HG03565 (cell line): ENCODE results near the gene ATG16L2.
A peak's percentile ranks its signal among the peaks of the same experiment; 100 is the strongest.
"Not testable (repeated sequence)": the region's sequence is repeated elsewhere in the genome, so short reads cannot be mapped to it uniquely, and the experiment has no call there.

Source experiments
- ATAC-seq: cut with Tn5 transposase; IDR thresholded peaks from one replicate; pipeline ENCODE4 v1.9.1; 2021; ENCODE audit warnings: mild to moderate bottlenecking, moderate library complexity; ENCODE audit not compliant: unreplicated experiment

The ATG16L2 gene

DNA sequence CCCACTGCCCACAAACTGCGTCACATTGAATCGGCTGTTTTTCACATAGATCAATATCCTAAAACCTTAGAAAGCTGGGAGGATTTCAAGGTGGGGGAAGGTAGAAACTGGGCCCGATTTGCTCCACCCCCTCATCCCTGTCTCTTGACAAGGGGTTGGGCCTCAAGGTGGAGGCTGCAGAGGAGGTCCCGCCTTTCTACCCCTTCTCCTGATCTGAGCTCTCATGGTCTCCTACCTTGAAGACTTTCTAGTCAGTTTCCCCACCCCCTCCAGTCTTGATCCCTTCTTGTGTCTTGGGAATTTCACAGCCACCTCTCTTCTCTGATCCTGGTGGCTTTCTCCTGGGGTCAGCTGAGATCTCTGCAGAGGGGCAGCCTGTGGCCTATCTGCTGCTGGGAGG, 15.8 kb upstream of the ATG16L2 start:
- ATAC-seq = no peak

DNA sequence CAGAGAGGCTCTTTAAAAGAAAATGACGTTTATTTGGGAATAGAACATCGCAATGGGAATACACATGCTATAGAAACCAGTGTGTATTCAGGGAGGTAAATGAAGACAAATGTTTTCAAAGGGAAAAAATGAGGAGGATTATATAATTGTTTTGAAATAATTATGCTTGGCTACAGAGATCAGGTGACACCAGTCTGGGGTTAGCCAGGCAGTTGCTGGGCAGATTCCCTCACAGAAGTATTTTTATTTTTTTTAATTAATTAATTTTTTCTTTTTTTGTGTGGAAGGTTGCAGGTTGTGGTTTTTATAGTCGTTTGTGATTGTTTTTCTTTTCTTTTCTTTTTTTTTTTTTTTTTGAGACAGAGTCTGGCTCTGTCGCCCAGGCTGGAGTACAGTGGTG, 14.8 kb upstream of the ATG16L2 start:
- no peak for ATAC-seq

DNA sequence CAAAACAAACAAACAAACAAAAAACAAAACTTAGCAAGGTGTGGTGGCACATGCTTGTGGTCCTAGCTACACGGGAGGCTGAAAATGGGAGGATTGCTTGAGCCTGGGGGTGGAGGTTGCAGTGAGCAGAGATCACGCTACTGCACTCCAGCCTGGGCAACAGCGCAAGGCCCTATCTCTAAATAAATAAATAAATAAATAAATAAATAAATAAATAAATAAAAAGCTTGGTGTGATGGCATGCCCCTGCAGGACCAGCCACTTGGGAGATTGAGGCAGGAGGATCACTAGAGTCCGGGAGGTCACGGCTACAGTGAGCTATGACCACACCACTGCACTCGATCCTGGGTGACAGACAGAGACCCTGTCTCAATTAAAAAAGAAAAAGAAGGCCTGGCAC, 11.4 kb upstream of the ATG16L2 start:
- ATAC-seq = no peak

DNA sequence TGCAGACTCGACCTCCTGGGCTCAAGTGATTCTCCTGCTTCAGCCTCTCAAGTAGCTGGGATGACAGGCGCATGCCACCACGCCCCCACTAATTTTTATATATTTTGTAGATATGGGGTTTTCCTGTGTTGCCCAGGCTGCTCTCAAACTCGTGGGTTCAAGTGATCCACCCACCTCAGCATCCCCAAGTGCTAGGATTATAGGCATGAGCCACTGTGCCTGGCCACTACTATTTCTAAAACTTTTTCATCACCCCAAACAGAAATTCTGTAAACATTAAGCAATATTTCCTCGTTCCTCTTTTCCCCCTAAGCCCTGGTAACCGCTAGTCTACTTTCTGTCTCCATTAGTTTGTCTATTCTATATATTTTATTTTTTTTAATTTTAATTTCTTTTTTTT, 9.0 kb upstream of the ATG16L2 start:
- ATAC-seq = no peak

DNA sequence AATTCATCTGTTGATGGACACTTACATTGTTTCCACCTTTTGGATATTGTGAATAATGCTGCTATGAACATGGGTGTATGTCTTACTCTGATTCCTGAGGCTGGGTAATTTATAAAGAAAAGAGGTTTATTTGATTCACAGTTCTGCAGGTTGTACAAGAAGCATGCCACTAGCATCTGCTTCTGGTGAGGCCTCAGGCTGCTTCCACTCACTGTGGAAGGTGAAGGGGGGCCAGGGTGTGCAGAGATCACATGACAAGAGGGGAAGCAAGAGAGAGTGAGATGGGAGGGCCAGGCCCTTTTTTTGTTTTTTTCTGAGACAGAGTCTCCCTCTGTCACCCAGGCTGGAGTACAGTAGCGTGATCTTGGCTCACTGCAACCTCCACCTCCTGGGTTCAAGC, 7.8 kb upstream of the ATG16L2 start:
- ATAC-seq = not testable (repeated sequence)

DNA sequence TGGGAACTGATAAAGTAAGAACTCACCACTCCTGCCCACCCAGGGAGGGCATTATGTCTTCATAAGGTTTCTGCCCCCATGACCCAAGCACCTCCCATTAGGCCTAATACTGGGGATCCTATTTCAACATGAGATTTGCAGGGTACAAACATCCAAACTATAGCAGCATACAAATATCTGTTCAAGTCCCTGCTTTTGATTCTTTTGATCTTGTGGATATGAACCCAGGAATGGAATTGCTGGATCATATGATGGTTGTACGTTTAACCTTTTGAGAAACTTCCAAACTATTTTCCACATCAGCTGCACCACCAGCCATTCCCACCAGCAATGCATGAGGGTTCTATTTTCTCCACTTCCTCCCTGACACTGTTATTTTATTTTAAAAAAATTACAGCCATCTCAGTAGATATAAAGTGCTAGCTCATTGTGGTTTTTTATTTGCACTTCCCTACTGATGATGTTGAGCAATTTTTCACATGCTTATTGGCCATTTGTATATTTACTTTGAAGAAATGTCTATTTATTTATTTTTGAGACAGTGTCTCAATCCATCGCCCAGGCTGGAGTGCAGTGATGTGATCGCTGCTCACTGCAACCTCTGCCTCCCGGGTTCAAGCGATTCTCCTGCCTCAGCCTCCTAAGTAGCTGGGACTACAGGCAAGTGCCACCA, 7.1 kb upstream of the ATG16L2 start:
- no peak for ATAC-seq

DNA sequence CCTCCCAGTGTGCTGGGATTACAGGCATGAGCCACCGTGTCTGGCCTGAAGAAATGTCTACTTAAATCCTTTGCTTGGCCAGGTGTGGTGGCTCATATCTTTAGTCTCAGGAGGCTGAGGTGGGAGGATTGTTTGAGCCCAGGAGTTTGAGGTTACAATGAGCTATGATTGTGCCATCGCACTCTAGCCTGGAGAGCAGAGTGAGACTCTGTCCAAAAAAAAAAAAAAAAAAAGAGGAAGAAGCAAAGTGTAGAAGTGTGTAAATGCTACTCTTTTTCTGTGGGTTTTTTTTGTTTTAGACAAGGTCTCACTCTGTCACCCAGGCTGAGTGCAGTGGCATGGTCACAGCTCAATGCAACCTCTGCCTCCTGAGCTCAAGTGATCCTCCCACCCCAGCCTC, 6.4 kb upstream of the ATG16L2 start:
- ATAC-seq = no peak

DNA sequence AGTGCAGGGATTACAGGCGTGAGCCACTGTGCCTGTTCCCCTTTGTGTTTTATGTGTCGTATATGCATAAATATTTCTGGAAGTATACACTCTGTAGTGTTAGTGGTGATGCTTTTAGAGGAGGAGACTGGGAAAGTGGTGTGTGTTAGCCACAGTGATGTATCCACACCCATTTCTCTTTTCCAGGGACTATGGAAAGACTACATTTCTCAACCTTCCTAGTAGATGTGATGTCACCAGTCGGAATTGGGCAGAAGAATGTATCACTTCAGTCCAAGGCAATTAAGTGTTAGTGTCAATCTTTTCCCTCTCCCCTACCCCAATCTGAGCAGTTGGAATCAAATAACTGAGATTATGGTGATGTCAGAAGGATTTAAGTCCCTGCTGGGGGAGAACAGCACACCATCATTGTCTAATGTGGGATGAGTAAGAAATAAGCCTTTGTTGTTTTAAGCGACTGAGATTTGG, 5.8 kb upstream of the ATG16L2 start:
- ATAC-seq = no peak

DNA sequence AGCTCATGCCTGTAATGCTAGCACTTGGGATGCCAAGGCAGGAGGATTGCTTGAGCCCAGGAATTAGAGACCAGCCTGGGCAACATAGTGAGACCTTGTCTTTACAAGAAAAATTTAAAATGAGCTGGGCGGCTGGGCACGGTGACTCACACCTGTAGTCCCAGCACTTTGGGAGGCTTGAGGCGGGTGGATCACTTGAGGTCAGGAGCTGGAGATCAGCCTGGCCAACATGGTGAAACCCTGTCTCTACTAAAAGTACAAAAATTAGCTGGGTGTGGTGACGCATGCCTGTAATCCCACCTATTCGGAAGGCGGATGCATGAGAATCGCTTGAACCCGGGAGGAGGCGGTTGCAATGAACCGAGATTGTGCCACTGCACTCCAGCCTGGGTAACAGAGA, 2.5 kb upstream of the ATG16L2 start:
- not testable (repeated sequence) for ATAC-seq

DNA sequence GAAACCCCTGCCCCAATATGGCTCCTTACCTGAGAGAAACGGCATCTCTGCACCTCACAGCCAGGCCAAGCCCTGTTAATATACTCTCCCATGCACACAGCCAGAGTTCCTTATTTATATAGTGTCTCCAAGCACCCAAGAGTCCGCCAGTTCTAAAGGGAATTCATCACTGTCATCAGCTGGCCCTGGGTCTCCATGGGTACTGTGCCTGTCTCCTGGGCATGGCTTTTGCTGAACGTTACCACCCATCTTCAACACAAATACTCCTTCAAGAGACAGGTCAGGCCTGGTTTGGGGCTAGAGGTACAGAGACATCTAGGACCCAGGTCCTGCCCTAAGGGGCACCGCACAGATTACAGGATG, 1.6 kb upstream of the ATG16L2 start:
- ATAC-seq = no peak

DNA sequence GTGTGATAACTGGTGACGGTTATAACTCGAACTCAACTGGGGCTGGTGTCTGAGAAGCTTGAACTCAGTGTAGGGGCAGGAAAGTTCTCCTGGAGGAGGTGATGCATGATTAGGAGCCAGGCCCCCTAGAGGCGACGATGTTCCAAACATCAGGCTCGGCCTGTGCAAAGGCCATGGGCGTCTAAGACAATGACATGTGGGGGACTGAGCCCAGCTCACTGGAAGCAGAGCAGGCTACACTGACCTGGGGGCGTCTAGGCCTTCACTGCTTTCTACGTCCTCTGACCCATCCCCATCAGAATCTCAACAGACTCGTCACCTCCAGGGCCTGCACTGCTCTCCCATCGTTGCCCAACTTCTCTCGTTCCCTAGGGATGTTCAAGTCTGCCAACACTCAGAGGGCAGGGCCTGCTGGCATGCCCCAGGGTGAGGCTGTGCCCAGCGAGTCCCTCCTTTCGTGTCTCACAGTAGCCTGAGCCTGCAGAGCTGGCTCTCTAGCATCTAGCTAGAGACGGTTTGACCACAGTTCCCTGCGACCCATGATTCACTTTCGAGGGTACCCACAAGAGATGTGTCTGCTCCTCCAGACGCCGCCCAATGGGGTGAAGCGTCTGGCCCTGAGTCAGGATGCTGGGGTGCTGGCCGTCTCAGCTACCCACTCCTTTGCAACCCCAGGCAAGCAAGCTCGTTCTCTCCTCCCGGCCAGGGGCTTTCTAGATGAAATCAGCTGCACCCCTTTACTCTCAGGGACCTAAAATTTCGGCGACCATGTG, 1.1 kb upstream of the ATG16L2 start:
- ATAC-seq = peak; percentile 22

DNA sequence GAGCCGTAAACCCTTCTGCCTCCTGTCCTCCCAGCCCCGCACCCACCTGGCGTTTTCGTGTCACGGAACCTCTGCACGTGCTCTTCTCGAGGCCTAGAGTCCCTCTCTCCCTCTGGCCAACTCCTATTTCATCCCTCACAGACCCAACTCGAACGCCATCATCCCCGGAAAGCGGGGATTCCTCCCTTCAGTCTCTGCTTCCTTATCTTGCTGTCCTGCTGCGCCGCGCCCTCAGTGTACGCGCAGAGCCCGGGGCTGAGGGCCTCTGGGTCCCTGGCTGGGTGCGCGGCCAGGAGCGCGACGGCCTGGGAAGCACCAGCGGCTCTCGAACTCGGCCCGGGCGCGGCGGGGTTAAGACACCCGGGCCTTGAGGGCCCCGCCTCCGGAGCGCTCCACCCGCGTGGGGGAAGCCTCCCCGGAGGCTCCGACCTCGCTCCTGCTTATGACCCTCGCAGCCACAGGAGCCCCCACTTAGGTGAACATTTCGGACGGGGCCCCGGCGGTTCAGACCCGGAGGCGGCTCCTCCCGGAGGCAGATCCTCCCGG, 398 bp upstream of the ATG16L2 start:
- peak; percentile 34 for ATAC-seq

DNA sequence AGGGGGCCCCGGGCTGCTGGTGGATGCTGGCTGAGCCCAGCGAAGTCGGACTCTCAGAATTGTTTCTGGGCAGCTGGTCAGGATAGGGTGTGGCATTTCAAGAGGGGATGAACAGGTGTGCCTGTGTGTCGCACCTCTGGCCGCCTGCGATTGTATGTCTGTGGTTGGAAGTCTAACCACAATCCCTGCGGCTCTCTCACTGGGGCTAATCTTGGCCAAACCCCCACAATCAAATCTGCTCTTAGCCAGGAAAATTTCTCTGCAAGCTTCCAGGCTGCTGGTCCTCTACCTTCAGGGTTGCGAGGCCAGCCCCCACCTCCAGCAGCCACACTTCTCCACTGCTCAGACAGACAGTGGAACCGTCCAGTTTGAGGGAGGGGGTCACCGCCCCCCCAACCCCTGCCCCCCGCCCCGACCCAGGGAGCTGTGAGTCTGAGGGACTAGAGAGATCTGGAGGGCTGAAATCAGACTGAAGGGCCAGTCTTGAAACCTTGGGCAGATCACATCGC, 953 bp downstream of the ATG16L2 start:
- no peak for ATAC-seq

DNA sequence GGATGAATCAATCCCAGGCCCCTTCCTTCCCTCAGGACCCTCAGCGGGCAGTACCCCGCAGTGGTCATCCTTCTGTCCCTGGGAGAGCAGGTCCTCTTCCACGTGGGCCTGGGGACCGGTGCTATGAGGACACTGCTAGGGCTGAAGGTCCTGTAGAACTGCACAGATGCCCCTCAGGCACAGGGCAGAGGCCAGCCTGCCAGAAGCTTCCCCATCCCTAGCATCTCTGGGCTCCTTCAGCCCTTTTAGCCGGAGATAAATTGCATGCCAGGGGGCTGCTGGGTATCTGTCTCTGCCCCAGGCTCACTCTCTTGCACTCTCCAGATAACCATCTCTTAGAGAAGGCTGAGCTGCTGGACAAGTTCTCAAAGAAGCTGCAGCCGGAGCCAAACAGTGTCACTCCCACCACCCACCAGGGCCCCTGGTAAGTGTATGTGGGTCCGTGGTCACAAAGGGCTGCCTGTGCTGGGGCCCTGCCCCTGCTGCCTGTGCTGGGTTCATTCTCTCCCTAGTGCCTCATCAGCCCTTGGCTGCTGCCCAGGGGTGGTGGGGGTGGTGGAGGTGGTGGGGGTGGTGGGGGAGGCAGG, 2.3 kb downstream of the ATG16L2 start:
- ATAC-seq = no peak

DNA sequence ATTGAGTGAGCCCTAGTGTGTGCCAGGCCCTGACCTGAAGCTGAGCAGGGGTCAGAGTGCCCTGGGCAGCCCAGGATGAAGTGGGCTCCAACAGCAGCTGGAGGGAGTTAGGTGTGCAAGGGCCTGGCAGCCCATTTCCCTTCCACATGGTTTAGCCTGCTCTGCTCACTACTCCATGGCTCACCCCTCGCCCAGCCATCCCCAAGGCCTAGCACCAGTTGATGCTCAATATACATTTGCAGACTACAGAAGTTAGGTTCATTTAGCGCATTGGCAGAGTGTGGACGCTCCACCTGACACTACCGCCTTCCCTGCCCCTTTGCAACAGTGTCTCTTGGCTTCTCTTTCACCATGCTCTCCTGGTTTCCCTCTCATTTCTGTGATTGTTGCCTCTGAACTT, 3.8 kb downstream of the ATG16L2 start:
- ATAC-seq = no peak

DNA sequence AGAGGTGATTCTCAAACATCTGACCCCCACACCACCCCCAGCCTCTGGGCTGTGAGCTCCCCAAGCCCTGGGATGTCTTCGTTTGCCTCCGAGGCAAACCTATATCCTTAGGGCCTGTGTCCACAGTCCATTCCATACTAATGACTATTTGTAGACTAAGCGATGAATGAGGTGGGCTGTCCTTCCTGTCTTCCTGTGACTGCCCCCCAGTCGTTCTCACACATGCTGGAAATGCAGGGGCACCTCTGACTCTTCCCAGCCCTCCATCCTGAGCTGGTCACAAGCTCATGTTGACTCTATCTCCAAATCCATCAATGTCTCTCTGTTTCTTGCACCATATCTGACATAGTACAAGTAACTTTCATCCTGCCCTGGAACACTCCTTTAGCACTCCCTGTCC, 4.8 kb downstream of the ATG16L2 start:
- no peak for ATAC-seq

DNA sequence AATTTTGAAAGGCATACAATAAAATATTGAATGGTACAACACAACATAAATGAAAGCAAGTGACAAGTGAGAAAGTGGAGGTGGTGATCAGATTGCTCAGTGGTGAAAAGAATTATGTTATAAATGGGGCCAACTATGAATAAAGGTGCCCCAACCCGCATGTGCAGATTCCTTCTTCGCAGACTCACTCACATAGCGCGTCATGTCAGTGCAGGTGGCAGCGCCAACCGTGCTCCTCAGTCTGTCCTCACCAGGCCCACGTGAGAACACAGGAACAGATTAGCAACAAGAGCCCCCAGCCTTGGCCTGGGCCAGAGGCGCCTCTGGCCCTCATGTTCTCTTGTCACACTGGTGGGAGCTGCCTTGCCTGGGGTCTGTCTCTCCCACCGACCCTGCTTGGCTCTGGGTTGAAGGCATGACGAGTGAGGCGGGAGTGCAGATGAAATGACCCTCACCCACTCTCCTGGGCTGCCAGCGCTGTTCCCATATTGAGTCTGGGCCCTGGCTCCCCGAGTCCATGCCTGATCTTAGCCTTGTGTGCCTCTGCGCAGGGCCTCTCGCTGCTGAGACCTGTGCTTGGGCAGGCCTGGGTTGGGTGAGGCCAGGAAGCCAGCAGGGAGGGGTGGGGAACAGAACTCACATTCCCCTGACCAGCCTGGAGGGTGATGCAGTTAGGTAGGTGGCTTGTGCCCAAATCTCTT, 6.4 kb downstream of the ATG16L2 start:
- ATAC-seq = no peak

DNA sequence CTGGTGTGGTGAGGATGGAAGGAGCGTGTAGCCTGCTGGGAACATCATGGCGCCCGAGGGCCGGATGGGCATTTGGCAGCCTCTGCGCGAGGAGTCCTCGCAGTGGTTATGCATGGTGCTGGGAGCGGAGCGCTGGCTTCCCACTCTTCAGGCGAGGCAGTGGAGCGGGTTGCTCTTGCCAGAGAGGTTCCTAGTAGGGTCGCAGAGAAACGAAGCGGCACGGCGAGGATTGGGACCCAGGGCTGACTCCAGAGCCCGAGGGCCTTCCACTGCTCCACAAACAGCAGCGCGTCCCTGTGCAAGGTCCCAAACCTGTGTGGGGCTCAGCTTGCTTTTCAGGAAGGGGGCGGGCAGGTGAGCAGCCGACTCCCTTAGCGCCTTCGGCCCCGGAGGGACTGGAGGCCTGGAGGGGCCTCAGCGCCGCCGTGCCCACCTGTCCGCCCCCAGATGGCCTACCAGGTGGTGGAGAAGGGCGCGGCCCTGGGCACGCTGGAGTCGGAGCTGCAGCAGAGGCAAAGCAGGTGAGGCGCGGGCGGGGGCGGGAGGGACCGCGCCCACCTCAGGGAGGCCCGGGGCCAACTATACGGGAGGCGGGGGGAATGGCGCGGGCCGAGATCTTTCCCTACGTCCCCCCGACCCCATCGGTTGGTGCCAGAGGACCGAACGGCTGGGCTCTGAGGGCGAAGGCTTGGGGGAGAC, 7.2 kb downstream of the ATG16L2 start:
- no peak for ATAC-seq

DNA sequence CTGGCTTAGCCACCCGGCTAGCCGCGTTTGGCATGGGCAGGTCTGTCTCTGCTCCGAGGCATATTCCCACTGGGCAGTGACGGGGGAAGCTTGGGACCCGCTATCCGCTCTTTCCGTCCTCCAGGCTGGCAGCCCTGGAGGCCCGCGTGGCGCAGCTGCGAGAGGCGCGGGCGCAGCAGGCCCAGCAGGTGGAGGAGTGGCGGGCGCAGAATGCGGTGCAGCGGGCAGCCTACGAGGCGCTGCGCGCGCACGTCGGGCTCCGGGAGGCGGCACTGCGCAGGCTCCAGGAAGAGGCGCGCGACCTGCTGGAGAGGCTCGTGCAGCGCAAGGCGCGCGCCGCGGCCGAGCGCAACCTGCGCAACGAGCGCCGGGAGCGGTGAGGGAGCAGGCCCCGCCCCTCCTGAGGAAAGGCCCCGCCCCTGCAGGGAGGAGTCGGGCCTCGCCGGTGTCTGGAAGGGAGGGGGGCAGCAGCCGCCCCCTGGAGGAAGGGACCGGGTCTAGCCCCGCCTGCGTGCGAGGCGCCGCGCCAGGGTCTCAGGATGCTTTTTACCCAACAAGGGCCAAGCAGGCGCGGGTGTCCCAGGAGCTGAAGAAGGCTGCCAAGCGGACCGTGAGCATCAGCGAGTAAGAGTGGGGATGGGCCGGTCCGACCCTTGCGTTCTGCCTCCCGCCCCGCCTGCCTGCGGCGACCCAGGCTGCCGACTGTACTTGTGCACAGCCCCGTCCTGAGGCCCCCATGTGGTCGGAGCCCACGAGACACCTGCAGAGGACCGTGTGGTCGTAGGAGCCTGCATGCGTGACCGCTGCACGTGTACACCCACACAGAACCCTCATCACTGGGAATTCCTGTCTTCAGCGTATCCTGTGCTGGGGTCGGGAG, 7.9 kb downstream of the ATG16L2 start:
- peak; percentile 53 for ATAC-seq
